Measurements from ENCODE around the gene SPDYE5.

Gene SPDYE5

DNA sequence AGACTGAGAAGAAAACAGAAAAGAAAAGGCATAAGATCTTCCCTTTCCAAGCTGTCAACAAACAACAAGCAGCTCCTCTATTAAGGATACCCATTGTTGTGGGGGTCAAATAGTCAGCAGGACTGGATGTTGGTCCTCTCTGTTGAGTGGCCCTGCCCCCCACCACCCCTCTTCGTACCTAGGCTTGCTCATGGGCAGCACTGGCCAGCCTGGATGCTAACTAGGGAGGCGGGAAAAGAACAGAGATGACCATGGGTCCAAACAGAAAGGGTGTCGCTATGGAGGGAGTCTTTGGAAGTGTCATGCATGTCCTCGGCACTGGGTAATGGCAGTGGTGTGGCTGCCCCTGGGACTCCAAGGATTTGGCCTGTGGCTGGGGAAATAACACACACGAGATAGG lies 45.6 kb downstream of the SPDYE5 start:
- no peak for DNase-seq (ENCODE audit: low spot score)

DNA sequence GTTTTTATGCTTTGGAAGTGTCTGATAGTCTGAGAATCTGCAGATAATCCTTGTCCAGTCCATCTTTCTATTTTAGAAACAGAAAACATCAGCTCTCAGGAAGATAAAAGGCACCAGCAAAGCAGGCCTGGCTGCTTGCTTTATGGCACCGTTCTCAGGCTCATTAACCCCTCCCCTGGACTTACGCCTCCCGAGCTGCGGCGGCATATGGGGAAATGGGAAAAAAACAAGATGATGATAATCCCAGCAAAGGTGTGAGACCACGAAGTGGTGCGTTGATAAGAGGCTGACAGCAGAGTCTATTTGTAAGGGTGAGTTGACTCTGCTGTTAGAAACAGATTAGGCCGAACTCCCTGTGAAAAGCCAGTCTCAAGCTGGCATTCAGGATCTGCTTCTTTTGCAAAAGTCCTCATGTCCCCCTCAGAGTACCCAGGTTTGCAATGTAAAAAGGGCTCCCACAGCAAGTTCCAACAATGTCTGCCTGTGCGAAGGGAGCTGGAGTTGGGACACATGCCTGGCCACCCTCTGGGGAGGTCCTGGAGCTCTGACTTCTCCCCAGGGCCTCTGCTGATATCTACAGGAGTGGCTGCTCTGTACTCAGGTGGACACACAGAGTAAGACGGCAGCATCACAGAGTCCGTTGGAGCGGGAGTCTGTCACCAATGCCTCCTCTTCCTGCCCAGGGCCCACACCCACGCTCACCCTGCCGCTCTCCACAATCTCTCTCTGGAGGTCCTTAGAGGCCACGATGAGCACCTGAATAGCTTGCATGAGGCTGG lies 54.3 kb downstream of the SPDYE5 start:
- DNase-seq (ENCODE audit: low spot score), result no peak

All from HuH-7.5 (cell line).